Measurements from ENCODE around the gene BCL7A. TPM values are rescaled to one million over a fixed set of nuclear protein-coding genes. Genes with fewer than 3 reads are reported as not detected.
"Not testable (repeated sequence)": the region's sequence is repeated elsewhere in the genome, so short reads cannot be mapped to it uniquely, and the experiment has no call there.

The BCL7A gene
- total RNA-seq, 4 donors from 2014 or later, result 4.7 to 8.5 (median 5.6) TPM

GRCh38 chr12:121986489-121987245 lies 35.0 kb upstream of the BCL7A start:
- no peaks in the 10 kb centered on the region for H3K4me1 ChIP-seq
- H3K27ac ChIP-seq, result no peak overlapping the region
- no peak for ATAC-seq
- no peaks in the 10 kb centered on the region for H3K36me3 ChIP-seq
- H3K27me3 ChIP-seq, result no peaks in the 10 kb centered on the region
- H3K9me3 ChIP-seq, result no peaks in the 10 kb centered on the region
- no peak overlapping the region for H3K4me3 ChIP-seq
- no peak for TF ChIP-seq EP300 (IDR thresholded peaks at IDR 0.05)
- TF ChIP-seq, protein P1, sequence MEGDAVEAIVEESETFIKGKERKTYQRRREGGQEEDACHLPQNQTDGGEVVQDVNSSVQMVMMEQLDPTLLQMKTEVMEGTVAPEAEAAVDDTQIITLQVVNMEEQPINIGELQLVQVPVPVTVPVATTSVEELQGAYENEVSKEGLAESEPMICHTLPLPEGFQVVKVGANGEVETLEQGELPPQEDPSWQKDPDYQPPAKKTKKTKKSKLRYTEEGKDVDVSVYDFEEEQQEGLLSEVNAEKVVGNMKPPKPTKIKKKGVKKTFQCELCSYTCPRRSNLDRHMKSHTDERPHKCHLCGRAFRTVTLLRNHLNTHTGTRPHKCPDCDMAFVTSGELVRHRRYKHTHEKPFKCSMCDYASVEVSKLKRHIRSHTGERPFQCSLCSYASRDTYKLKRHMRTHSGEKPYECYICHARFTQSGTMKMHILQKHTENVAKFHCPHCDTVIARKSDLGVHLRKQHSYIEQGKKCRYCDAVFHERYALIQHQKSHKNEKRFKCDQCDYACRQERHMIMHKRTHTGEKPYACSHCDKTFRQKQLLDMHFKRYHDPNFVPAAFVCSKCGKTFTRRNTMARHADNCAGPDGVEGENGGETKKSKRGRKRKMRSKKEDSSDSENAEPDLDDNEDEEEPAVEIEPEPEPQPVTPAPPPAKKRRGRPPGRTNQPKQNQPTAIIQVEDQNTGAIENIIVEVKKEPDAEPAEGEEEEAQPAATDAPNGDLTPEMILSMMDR (IDR thresholded peaks at IDR 0.05), result no peak
- TF ChIP-seq POLR2AphosphoS5 (IDR thresholded peaks at IDR 0.05), result no peak
- no peak for TF ChIP-seq POLR2A (IDR thresholded peaks at IDR 0.05)
- WGBS, 2 donors (ENCODE audit: low coverage in 1 of 2), result 60 to 62% methylated on average over 5 to 7 of the region's 14 CpGs

GRCh38 chr12:121988519-121988918 lies 33.2 kb upstream of the BCL7A start:
- H3K9me3 ChIP-seq, H3K4me1 ChIP-seq, H3K36me3 ChIP-seq, H3K27ac ChIP-seq, H3K4me3 ChIP-seq, H3K27me3 ChIP-seq, ATAC-seq: not testable (repeated sequence)
- WGBS, 2 donors (ENCODE audit: low coverage in 1 of 2), result 90 to 92% methylated on average over 5 to 6 of the region's 10 CpGs

DNA sequence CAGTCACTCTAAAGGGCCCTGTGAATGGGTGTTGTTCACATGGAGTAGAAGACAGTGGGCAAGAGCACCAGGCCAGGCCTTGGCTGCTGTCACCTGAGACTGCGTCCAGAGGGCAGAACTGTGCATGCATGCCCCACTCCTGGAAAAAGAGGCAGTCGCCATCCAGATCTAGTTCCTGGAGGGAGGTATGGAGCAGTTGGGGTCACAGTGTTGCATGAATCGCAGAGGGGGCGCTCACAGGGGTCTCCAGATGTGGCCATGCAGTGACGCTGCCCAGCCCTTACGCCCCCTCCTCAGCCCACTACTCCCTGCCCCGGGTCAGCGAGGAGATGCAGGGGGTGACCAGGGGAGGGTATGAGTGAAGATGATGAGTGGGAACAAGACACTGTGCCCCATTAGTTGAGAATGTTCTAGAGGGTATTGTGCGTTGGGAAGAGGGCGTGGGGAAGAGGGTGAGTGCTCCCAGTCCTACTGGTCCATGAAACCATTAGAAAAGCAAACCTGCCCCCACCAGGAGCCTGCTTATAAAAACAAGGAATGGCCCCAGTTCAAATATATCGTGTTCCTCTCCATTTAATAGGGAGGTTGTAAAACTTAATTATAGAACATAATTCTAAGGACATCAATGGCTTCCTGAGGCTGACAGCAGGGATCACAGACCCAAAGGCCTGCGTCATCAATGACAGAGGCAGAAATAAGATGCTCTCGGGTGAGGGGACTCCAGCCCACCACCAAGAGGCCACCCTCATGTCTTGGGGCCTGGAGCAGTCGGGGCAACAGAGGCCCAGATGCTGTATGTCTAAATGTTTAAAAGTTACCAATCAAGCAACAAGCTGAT lies 32.2 kb upstream of the BCL7A start:
- TF ChIP-seq EP300 (IDR thresholded peaks at IDR 0.05), result no peak
- TF ChIP-seq POLR2A (IDR thresholded peaks at IDR 0.05), result no peak
- no peak for TF ChIP-seq POLR2AphosphoS5 (IDR thresholded peaks at IDR 0.05)
- TF ChIP-seq, protein P1 (IDR thresholded peaks at IDR 0.05), result no peak
- H3K9me3 ChIP-seq, result no peaks in the 10 kb centered on the region
- H3K36me3 ChIP-seq, result no peaks in the 10 kb centered on the region
- 72 to 75% methylated on average over 1 to 3 of the region's 14 CpGs for WGBS, 2 donors (ENCODE audit: low coverage in 1 of 2)
- H3K4me3 ChIP-seq, result no peak overlapping the region
- no peak overlapping the region for H3K27ac ChIP-seq
- no peaks in the 10 kb centered on the region for H3K27me3 ChIP-seq
- H3K4me1 ChIP-seq, result no peaks in the 10 kb centered on the region
- ATAC-seq, result no peak

DNA sequence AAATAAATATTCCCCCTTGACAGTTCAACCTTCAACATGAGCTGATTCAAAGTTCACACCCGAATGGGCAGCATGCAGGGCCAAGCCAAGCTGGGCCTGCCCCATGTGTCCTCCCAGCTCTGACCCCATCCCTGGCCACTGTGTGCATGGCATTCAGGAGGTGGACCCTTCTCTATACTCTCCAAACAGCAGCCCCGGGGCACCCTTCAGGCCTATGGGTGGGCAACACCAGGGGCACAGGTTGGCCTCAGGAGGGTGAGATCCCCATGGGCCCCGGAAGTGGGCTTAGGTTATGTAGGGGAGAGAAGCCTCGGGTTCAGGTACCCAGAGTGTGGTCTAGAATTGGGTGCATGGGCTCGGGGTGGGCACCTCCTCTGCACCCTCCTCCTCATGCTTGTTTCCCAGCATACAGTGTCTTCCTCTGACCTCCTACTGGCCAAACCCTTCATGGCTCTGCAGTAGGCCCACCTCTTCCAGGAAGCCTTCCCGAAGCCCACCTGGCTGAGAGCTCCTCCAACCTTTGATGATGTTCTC lies 31.5 kb upstream of the BCL7A start:
- Histone ChIP-seq H3K27me3 (no peaks in the 10 kb centered on the region), H3K4me1 (no peaks in the 10 kb centered on the region), H3K9me3 (no peaks in the 10 kb centered on the region), H3K27ac (no peak overlapping the region), H3K36me3 (no peaks in the 10 kb centered on the region), H3K4me3 (no peak overlapping the region)
- TF ChIP-seq EP300 (IDR thresholded peaks at IDR 0.05) (no peak), POLR2AphosphoS5 (IDR thresholded peaks at IDR 0.05) (no peak), POLR2A (IDR thresholded peaks at IDR 0.05) (no peak)
- TF ChIP-seq, protein P1 (IDR thresholded peaks at IDR 0.05), result no peak
- WGBS, 2 donors (ENCODE audit: low coverage in 1 of 2), result 100% methylated on average over 1 to 2 of the region's 6 CpGs
- no peak for ATAC-seq

GRCh38 chr12:121990692-121991603 lies 30.7 kb upstream of the BCL7A start:
- Histone ChIP-seq H3K4me3 (no peak overlapping the region), H3K4me1 (no peaks in the 10 kb centered on the region), H3K36me3 (no peaks in the 10 kb centered on the region), H3K27ac (no peak overlapping the region), H3K9me3 (no peaks in the 10 kb centered on the region), H3K27me3 (no peaks in the 10 kb centered on the region)
- no peak for ATAC-seq
- WGBS, 2 donors (ENCODE audit: low coverage in 1 of 2), result 62 to 79% methylated on average over 3 to 8 of the region's 10 CpGs
- TF ChIP-seq EP300 (IDR thresholded peaks at IDR 0.05) (no peak), POLR2A (IDR thresholded peaks at IDR 0.05) (no peak), POLR2AphosphoS5 (IDR thresholded peaks at IDR 0.05) (no peak)
- TF ChIP-seq, protein P1 (IDR thresholded peaks at IDR 0.05), result no peak

All from gastroesophageal sphincter (tissue), 4 donors.